Thyroid gland (tissue), 4 donors: Measurements from ENCODE around the gene PGM3. TPM values are rescaled to one million over a fixed set of nuclear protein-coding genes. Genes with fewer than 3 reads are reported as not detected.

Experiments used
- DNase-seq, 2 donors: peaks; one replicate each; pipeline ENCODE4 v3.0.0-alpha.2; 2019
- H3K27ac ChIP-seq, 3 donors: fragments of 200-600 bp; sonication (generic); 1 replicate in 2 of 3; 2 replicates in 1 of 3; pipeline ENCODE4 v1.5.1; 2016 to 2019; ENCODE audit warnings: mild to moderate bottlenecking in 1 of 3, moderate library complexity in 1 of 3
- H3K27me3 ChIP-seq: fragments of 200-600 bp; sonication (generic); one replicate; pipeline ENCODE4 v1.5.1; 2019
- H3K36me3 ChIP-seq, 2 donors: fragments of 200-600 bp; sonication (generic); one replicate each; pipeline ENCODE4 v1.5.1; 2016 to 2019
- H3K4me1 ChIP-seq, 2 donors: fragments of 200-600 bp; sonication (generic); one replicate each; pipeline ENCODE4 v1.5.1; 2017 to 2019
- H3K4me3 ChIP-seq, 3 donors: fragments of 200-600 bp; sonication (generic); replicated peaks in 1 of 3; 1 replicate in 2 of 3; 2 replicates in 1 of 3; pipeline ENCODE4 v1.5.1; 2016; ENCODE audit warnings: mild to moderate bottlenecking in 1 of 3
- H3K9me3 ChIP-seq: fragments of 200-600 bp; sonication (generic); one replicate; pipeline ENCODE4 v1.5.1; 2017
- POLR2A ChIP-seq, 2 donors: fragments of 450-650 bp; IDR thresholded peaks; one replicate each; pipeline ENCODE4 v1.6.1; 2017; ENCODE audit warnings: antibody characterized with exemption in 2 of 2, mild to moderate bottlenecking in 2 of 2, moderate library complexity in 1 of 2
- WGBS, 2 donors: methylation state at CpG; one replicate each; pipeline ENCODE4 v1.1.5; 2017; 5-methylcytosine and 5-hydroxymethylcytosine counted together
- intact Hi-C: fragments of 100-400 bp; cut with DNase I; formaldehyde crosslinking; loops from one replicate; pipeline ENCODE4 v1.15.1; 2023
- total RNA-seq, 4 donors: library from RNA; depleted of rRNA; stranded (reverse); fragments of >200 nt; gene quantifications; one replicate each; pipeline ENCODE4 v1.2.3, GENCODE V29; 2016
- TF ChIP-seq, protein P1 (sequence below), 6 experiments: fragments of 200-600 bp in 3 of 6; fragments of 450-650 bp in 3 of 6; sonication (generic) in 3 of 6; IDR thresholded peaks; one replicate each; pipeline ENCODE4 v1.5.1; 2016 to 2019; ENCODE audit warnings: antibody characterized with exemption in 6 of 6, mild to moderate bottlenecking in 2 of 6, inconsistent platforms in 1 of 6, moderate library complexity in 1 of 6

Gene PGM3
- total RNA-seq, 4 donors from 2014 or later, result 25.8 to 61.1 (median 32.1) TPM

DNA sequence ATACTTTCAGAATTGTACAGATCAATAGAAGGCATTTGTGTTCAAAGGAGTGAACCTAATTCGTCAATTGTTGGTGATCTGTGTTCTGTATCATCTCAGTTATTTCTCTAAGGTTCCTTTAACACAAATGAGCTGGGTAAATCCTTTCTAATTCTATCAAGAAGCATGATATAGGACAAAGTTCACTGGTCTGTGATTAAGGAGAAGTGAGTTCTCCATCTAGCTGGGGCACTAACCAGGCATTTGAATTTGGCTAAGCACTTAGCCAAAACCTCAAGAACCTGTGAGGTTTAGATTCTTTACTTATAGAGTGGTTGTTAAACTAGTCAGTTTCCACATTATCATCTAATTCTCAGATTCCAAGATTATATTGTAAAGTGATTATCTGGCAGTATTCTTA lies 75.3 kb downstream of the PGM3 start:
- intact Hi-C loops, result no loop called here
- H3K4me3 ChIP-seq, result no peak overlapping the region
- no peaks in the 10 kb centered on the region for H3K27me3 ChIP-seq
- peaks cover 6 to 10% of the 10 kb centered on the region in 2 donors for H3K4me1 ChIP-seq
- peaks cover 0 to 2% of the 10 kb centered on the region in 2 donors for H3K36me3 ChIP-seq
- 85 to 98% methylated on average over 1 of the region's 1 CpG for WGBS, 2 donors
- DNase-seq, result no peak
- H3K9me3 ChIP-seq, result no peaks in the 10 kb centered on the region
- H3K27ac ChIP-seq, result no peak overlapping the region
- no peak for TF ChIP-seq POLR2A (IDR thresholded peaks at IDR 0.05)
- TF ChIP-seq, protein P1, sequence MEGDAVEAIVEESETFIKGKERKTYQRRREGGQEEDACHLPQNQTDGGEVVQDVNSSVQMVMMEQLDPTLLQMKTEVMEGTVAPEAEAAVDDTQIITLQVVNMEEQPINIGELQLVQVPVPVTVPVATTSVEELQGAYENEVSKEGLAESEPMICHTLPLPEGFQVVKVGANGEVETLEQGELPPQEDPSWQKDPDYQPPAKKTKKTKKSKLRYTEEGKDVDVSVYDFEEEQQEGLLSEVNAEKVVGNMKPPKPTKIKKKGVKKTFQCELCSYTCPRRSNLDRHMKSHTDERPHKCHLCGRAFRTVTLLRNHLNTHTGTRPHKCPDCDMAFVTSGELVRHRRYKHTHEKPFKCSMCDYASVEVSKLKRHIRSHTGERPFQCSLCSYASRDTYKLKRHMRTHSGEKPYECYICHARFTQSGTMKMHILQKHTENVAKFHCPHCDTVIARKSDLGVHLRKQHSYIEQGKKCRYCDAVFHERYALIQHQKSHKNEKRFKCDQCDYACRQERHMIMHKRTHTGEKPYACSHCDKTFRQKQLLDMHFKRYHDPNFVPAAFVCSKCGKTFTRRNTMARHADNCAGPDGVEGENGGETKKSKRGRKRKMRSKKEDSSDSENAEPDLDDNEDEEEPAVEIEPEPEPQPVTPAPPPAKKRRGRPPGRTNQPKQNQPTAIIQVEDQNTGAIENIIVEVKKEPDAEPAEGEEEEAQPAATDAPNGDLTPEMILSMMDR (IDR thresholded peaks at IDR 0.05), result no peak

Other genes with a start within 250 kb of the PGM3 start
- 10 to 100 TPM; 11.0 to 14.8 (median 12.5) TPM for gene UBE3D, start 127.4 kb downstream of the PGM3 start, total RNA-seq
- gene DOP1A, start 125.6 kb downstream of the PGM3 start, total RNA-seq, result 10 to 100 TPM; 31.6 to 58.4 (median 54.2) TPM
- 1 to 10 TPM; 4.6 to 5.8 (median 5.5) TPM for gene RWDD2A, start 92 bp upstream of the PGM3 start, total RNA-seq
- 10 to 100 TPM; 18.7 to 55.9 (median 30.8) TPM for gene ME1, start 237.8 kb upstream of the PGM3 start, total RNA-seq